ENCODE data around the gene XRCC3. TPM values are rescaled to one million over a fixed set of nuclear protein-coding genes. Genes with fewer than 3 reads are reported as not detected.
A peak's percentile ranks its signal among the peaks of the same experiment; 100 is the strongest.

Gene XRCC3
- total and polyA plus RNA-seq, 2 experiments from 2014 or later: 20.4 to 72.9 TPM

DNA sequence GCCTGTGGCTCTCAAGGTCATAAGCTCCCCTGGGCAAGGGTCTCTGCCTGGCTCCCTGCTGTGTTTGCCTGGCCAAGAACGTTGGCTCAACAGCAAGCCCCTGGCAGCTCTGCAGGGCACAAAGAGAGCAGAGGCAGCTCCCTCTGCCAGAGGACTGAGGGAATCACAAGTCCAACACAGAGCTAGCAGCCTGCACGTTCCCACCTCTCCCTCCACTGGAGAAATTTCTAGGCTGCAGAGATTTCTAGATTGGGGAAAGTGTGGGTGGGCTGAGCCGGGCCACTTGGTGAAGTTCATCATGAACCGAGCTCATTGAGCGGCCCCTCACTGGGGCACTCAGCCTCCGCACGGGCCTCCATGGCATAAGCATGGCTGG lies 20.2 kb upstream of the XRCC3 start (continued):
- TF ChIP-seq, protein P1, sequence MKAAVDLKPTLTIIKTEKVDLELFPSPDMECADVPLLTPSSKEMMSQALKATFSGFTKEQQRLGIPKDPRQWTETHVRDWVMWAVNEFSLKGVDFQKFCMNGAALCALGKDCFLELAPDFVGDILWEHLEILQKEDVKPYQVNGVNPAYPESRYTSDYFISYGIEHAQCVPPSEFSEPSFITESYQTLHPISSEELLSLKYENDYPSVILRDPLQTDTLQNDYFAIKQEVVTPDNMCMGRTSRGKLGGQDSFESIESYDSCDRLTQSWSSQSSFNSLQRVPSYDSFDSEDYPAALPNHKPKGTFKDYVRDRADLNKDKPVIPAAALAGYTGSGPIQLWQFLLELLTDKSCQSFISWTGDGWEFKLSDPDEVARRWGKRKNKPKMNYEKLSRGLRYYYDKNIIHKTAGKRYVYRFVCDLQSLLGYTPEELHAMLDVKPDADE (IDR thresholded peaks at IDR 0.05): no peak
- TF ChIP-seq ZNF331 (CRISPR knock-in tag; IDR thresholded peaks at IDR 0.05; ENCODE audit: low read depth): no peak
- TF ChIP-seq CREB1 (CRISPR knock-in tag; IDR thresholded peaks at IDR 0.05; ENCODE audit: low read depth): no peak

DNA sequence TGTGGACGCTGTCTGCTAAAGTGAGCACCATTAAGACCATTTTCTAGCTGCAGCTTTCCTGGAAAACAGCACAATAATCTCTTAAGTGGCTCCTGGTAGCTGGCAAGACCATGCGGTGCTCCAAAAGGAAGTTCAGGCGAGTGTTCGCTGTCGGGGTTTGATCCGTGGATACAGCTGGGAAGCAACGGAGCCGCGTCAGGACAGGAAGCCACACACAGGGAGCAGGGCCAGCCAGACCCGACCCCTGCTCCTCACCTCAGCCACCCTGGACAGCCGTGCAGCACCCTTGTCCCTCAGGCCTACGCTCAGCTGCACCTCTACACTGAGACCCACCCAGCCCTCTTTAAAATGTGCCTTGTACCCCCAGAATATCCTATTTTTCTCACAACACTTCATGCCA lies 19.8 kb upstream of the XRCC3 start:
- Histone ChIP-seq H3K79me2 (replicated peaks; ENCODE audit: insufficient read depth) (no peaks in the 10 kb centered on the region), H3F3A (replicated peaks; ENCODE audit: low read depth) (no peaks in the 10 kb centered on the region), H4K20me1 (replicated peaks; ENCODE audit: insufficient read depth) (no peaks in the 10 kb centered on the region; the same call in 1 of the 2 replicates), H3K9me2 (ENCODE audit: insufficient read depth) (no peaks in the 10 kb centered on the region), H3K4me2 (no peak overlapping the region), H3K4me3 (no peak overlapping the region), H3K27me3 (ENCODE audit: insufficient read depth) (no peaks in the 10 kb centered on the region), H2AFZ (no peak overlapping the region), H3K36me3 (ENCODE audit: insufficient read depth) (no peaks in the 10 kb centered on the region), H3K4me1 (ENCODE audit: insufficient read depth) (no peaks in the 10 kb centered on the region), H3K27ac (ENCODE audit: low read depth) (no peak overlapping the region)
- Mint-ChIP-seq H3K36me3 (ENCODE audit: low read depth) (peaks cover 16% of the 10 kb centered on the region), H3K27ac (peak overlapping the region; percentile 62; the same call in 1 of the 2 replicates), H3K27me3 (ENCODE audit: insufficient read depth, low read depth, poor library complexity) (peaks cover 10% of the 10 kb centered on the region), H3K4me1 (peaks cover 7% of the 10 kb centered on the region), H3K4me3 (no peak overlapping the region), H3K9me3 (no peaks in the 10 kb centered on the region)
- DNase-seq (ENCODE audit: low spot score) (no peak), ATAC-seq (no peak)
- TF ChIP-seq EZH2 (IDR thresholded peaks at IDR 0.05; ENCODE audit: low read depth, unreplicated experiment) (no peak), EZH2phosphoT487 (IDR thresholded peaks at IDR 0.05; ENCODE audit: unreplicated experiment) (no peak), NANOG (IDR thresholded peaks at IDR 0.05; ENCODE audit: borderline replicate concordance) (no peak), ZNF114 (CRISPR knock-in tag; IDR thresholded peaks at IDR 0.05) (no peak), JUNB (IDR thresholded peaks at IDR 0.05; ENCODE audit: unreplicated experiment) (no peak), STAT1 (IDR thresholded peaks at IDR 0.05; ENCODE audit: unreplicated experiment) (no peak), CREB1 (CRISPR knock-in tag; IDR thresholded peaks at IDR 0.05; ENCODE audit: low read depth) (no peak), ZNF331 (CRISPR knock-in tag; IDR thresholded peaks at IDR 0.05; ENCODE audit: low read depth) (no peak)
- TF ChIP-seq, protein P2, sequence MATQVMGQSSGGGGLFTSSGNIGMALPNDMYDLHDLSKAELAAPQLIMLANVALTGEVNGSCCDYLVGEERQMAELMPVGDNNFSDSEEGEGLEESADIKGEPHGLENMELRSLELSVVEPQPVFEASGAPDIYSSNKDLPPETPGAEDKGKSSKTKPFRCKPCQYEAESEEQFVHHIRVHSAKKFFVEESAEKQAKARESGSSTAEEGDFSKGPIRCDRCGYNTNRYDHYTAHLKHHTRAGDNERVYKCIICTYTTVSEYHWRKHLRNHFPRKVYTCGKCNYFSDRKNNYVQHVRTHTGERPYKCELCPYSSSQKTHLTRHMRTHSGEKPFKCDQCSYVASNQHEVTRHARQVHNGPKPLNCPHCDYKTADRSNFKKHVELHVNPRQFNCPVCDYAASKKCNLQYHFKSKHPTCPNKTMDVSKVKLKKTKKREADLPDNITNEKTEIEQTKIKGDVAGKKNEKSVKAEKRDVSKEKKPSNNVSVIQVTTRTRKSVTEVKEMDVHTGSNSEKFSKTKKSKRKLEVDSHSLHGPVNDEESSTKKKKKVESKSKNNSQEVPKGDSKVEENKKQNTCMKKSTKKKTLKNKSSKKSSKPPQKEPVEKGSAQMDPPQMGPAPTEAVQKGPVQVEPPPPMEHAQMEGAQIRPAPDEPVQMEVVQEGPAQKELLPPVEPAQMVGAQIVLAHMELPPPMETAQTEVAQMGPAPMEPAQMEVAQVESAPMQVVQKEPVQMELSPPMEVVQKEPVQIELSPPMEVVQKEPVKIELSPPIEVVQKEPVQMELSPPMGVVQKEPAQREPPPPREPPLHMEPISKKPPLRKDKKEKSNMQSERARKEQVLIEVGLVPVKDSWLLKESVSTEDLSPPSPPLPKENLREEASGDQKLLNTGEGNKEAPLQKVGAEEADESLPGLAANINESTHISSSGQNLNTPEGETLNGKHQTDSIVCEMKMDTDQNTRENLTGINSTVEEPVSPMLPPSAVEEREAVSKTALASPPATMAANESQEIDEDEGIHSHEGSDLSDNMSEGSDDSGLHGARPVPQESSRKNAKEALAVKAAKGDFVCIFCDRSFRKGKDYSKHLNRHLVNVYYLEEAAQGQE (IDR thresholded peaks at IDR 0.05; ENCODE audit: unreplicated experiment): no peak
- TF ChIP-seq, protein P3, sequence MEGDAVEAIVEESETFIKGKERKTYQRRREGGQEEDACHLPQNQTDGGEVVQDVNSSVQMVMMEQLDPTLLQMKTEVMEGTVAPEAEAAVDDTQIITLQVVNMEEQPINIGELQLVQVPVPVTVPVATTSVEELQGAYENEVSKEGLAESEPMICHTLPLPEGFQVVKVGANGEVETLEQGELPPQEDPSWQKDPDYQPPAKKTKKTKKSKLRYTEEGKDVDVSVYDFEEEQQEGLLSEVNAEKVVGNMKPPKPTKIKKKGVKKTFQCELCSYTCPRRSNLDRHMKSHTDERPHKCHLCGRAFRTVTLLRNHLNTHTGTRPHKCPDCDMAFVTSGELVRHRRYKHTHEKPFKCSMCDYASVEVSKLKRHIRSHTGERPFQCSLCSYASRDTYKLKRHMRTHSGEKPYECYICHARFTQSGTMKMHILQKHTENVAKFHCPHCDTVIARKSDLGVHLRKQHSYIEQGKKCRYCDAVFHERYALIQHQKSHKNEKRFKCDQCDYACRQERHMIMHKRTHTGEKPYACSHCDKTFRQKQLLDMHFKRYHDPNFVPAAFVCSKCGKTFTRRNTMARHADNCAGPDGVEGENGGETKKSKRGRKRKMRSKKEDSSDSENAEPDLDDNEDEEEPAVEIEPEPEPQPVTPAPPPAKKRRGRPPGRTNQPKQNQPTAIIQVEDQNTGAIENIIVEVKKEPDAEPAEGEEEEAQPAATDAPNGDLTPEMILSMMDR (conservative IDR thresholded peaks at IDR 0.05; ENCODE audit: low read depth in 2 of 2): no peak
- TF ChIP-seq, protein P4, sequence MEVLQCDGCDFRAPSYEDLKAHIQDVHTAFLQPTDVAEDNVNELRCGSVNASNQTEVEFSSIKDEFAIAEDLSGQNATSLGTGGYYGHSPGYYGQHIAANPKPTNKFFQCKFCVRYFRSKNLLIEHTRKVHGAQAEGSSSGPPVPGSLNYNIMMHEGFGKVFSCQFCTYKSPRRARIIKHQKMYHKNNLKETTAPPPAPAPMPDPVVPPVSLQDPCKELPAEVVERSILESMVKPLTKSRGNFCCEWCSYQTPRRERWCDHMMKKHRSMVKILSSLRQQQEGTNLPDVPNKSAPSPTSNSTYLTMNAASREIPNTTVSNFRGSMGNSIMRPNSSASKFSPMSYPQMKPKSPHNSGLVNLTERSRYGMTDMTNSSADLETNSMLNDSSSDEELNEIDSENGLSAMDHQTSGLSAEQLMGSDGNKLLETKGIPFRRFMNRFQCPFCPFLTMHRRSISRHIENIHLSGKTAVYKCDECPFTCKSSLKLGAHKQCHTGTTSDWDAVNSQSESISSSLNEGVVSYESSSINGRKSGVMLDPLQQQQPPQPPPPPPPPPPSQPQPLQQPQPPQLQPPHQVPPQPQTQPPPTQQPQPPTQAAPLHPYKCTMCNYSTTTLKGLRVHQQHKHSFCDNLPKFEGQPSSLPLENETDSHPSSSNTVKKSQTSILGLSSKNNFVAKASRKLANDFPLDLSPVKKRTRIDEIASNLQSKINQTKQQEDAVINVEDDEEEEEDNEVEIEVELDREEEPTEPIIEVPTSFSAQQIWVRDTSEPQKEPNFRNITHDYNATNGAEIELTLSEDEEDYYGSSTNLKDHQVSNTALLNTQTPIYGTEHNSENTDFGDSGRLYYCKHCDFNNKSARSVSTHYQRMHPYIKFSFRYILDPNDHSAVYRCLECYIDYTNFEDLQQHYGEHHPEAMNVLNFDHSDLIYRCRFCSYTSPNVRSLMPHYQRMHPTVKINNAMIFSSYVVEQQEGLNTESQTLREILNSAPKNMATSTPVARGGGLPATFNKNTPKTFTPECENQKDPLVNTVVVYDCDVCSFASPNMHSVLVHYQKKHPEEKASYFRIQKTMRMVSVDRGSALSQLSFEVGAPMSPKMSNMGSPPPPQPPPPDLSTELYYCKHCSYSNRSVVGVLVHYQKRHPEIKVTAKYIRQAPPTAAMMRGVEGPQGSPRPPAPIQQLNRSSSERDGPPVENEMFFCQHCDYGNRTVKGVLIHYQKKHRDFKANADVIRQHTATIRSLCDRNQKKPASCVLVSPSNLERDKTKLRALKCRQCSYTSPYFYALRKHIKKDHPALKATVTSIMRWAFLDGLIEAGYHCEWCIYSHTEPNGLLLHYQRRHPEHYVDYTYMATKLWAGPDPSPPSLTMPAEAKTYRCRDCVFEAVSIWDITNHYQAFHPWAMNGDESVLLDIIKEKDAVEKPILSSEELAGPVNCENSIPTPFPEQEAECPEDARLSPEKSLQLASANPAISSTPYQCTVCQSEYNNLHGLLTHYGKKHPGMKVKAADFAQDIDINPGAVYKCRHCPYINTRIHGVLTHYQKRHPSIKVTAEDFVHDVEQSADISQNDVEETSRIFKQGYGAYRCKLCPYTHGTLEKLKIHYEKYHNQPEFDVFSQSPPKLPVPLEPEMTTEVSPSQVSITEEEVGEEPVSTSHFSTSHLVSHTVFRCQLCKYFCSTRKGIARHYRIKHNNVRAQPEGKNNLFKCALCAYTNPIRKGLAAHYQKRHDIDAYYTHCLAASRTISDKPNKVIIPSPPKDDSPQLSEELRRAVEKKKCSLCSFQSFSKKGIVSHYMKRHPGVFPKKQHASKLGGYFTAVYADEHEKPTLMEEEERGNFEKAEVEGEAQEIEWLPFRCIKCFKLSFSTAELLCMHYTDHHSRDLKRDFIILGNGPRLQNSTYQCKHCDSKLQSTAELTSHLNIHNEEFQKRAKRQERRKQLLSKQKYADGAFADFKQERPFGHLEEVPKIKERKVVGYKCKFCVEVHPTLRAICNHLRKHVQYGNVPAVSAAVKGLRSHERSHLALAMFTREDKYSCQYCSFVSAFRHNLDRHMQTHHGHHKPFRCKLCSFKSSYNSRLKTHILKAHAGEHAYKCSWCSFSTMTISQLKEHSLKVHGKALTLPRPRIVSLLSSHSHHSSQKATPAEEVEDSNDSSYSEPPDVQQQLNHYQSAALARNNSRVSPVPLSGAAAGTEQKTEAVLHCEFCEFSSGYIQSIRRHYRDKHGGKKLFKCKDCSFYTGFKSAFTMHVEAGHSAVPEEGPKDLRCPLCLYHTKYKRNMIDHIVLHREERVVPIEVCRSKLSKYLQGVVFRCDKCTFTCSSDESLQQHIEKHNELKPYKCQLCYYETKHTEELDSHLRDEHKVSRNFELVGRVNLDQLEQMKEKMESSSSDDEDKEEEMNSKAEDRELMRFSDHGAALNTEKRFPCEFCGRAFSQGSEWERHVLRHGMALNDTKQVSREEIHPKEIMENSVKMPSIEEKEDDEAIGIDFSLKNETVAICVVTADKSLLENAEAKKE (CRISPR knock-in tag; IDR thresholded peaks at IDR 0.05): no peak

All from GM23338 (cell line).